ENCODE measurements around the gene ANKRD31. TPM values are rescaled to one million over a fixed set of nuclear protein-coding genes. Genes with fewer than 3 reads are reported as not detected.

The ANKRD31 gene
- total RNA-seq, 1 experiment from 2014 or later, result 0.66 TPM

GRCh38 chr5:75049456-75050351 lies 187.0 kb downstream of the ANKRD31 start:
- no peaks in the 10 kb centered on the region for H3K9me3 ChIP-seq
- DNase-seq, result peak; percentile 63 to 74
- no peak overlapping the region for H3K27ac Mint-ChIP-seq (ENCODE audit: unreplicated experiment)
- POLR2A ChIA-PET, result no interaction called here
- H3K4me3 Mint-ChIP-seq (ENCODE audit: unreplicated experiment), result no peak overlapping the region
- H3K27me3 ChIP-seq (replicated peaks; ENCODE audit: control insufficient read depth, insufficient read depth, low read length), result no peaks in the 10 kb centered on the region; the same call in 1 of the 2 replicates
- TF ChIP-seq CTCF (IDR thresholded peaks at IDR 0.05; ENCODE audit: insufficient read depth in 1 of 2, low read depth in 1 of 2, low read length in 1 of 2, severe bottlenecking in 1 of 2, unreplicated experiment in 1 of 2), result peak; percentile 62 to 63
- H3K4me1 Mint-ChIP-seq (ENCODE audit: low read depth, unreplicated experiment), result peaks cover 40% of the 10 kb centered on the region
- H3K4me1 ChIP-seq, result peaks cover 34% of the 10 kb centered on the region
- CTCF ChIA-PET, result interaction anchor here (0.6 to 1.1 kb wide), 3 partner anchors 125 to 287 kb away, joined by 3 read pairs; partner anchors contain the start of gene HMGCR
- BruUV-seq (replicated peaks), result no TSS peak
- no peaks in the 10 kb centered on the region for H3K9me3 Mint-ChIP-seq (ENCODE audit: unreplicated experiment)
- H3K27me3 Mint-ChIP-seq (ENCODE audit: insufficient read depth, unreplicated experiment), result no peaks in the 10 kb centered on the region
- no peaks in the 10 kb centered on the region for H3K36me3 ChIP-seq (ENCODE audit: control insufficient read depth, insufficient read depth, low read length)
- H3K4me3 ChIP-seq (ENCODE audit: low read depth, low read length), result no peak overlapping the region
- peaks cover 9% of the 10 kb centered on the region for H3K36me3 Mint-ChIP-seq (ENCODE audit: insufficient read depth, unreplicated experiment)
- intact Hi-C loops (cut with micrococcal nuclease; ENCODE audit: unreplicated experiment), result loop anchor here (5.0 to 10.0 kb wide), 3 partner anchors 118 to 288 kb away; partner anchors contain the start of genes ANKRD31 and HMGCR

GRCh38 chr5:75048457-75048953 lies 188.2 kb downstream of the ANKRD31 start:
- Histone ChIP-seq H3K4me1 (peaks cover 32% of the 10 kb centered on the region), H3K36me3 (ENCODE audit: control insufficient read depth, insufficient read depth, low read length) (no peaks in the 10 kb centered on the region), H3K4me3 (ENCODE audit: low read depth, low read length) (no peak overlapping the region), H3K9me3 (no peaks in the 10 kb centered on the region), H3K27me3 (replicated peaks; ENCODE audit: control insufficient read depth, insufficient read depth, low read length) (no peaks in the 10 kb centered on the region; the same call in 1 of the 2 replicates)
- Mint-ChIP-seq H3K36me3 (ENCODE audit: insufficient read depth, unreplicated experiment) (peaks cover 9% of the 10 kb centered on the region), H3K27ac (ENCODE audit: unreplicated experiment) (no peak overlapping the region), H3K9me3 (ENCODE audit: unreplicated experiment) (no peaks in the 10 kb centered on the region), H3K4me1 (ENCODE audit: low read depth, unreplicated experiment) (peaks cover 40% of the 10 kb centered on the region), H3K4me3 (ENCODE audit: unreplicated experiment) (no peak overlapping the region), H3K27me3 (ENCODE audit: insufficient read depth, unreplicated experiment) (no peaks in the 10 kb centered on the region)
- DNase-seq, result no peak
- BruUV-seq (replicated peaks), result no TSS peak
- ChIA-PET CTCF (no interaction called here), POLR2A (no interaction called here)
- intact Hi-C loops (cut with micrococcal nuclease; ENCODE audit: unreplicated experiment), result no loop called here
- TF ChIP-seq CTCF (IDR thresholded peaks at IDR 0.05; ENCODE audit: insufficient read depth in 1 of 2, low read depth in 1 of 2, low read length in 1 of 2, severe bottlenecking in 1 of 2, unreplicated experiment in 1 of 2), result no peak

- H3K27me3 Mint-ChIP-seq (ENCODE audit: insufficient read depth, unreplicated experiment), result no peaks in the 10 kb centered on the region
- intact Hi-C loops (cut with micrococcal nuclease; ENCODE audit: unreplicated experiment), result no loop called here
- H3K4me3 Mint-ChIP-seq (ENCODE audit: unreplicated experiment), result no peak overlapping the region
- peaks cover 40% of the 10 kb centered on the region for H3K4me1 Mint-ChIP-seq (ENCODE audit: low read depth, unreplicated experiment)
- DNase-seq, result no peak
- no peaks in the 10 kb centered on the region for H3K9me3 Mint-ChIP-seq (ENCODE audit: unreplicated experiment)
- POLR2A ChIA-PET, result no interaction called here
- Histone ChIP-seq H3K36me3 (ENCODE audit: control insufficient read depth, insufficient read depth, low read length) (no peaks in the 10 kb centered on the region), H3K27me3 (replicated peaks; ENCODE audit: control insufficient read depth, insufficient read depth, low read length) (no peaks in the 10 kb centered on the region; the same call in 1 of the 2 replicates), H3K9me3 (no peaks in the 10 kb centered on the region), H3K4me1 (peaks cover 32% of the 10 kb centered on the region), H3K4me3 (ENCODE audit: low read depth, low read length) (no peak overlapping the region)
- peaks cover 9% of the 10 kb centered on the region for H3K36me3 Mint-ChIP-seq (ENCODE audit: insufficient read depth, unreplicated experiment)
- no peak for TF ChIP-seq CTCF (IDR thresholded peaks at IDR 0.05; ENCODE audit: insufficient read depth in 1 of 2, low read depth in 1 of 2, low read length in 1 of 2, severe bottlenecking in 1 of 2, unreplicated experiment in 1 of 2)
- H3K27ac Mint-ChIP-seq (ENCODE audit: unreplicated experiment), result no peak overlapping the region
- CTCF ChIA-PET, result no interaction called here
- no TSS peak for BruUV-seq (replicated peaks)
Measured at GRCh38 chr5:75047356-75047755, 189.3 kb downstream of the ANKRD31 start.

All from Caco-2 (cell line).